ENCODE results near the gene NXNL1.
A peak's percentile ranks its signal among the peaks of the same experiment; 100 is the strongest.

Gene NXNL1

DNA sequence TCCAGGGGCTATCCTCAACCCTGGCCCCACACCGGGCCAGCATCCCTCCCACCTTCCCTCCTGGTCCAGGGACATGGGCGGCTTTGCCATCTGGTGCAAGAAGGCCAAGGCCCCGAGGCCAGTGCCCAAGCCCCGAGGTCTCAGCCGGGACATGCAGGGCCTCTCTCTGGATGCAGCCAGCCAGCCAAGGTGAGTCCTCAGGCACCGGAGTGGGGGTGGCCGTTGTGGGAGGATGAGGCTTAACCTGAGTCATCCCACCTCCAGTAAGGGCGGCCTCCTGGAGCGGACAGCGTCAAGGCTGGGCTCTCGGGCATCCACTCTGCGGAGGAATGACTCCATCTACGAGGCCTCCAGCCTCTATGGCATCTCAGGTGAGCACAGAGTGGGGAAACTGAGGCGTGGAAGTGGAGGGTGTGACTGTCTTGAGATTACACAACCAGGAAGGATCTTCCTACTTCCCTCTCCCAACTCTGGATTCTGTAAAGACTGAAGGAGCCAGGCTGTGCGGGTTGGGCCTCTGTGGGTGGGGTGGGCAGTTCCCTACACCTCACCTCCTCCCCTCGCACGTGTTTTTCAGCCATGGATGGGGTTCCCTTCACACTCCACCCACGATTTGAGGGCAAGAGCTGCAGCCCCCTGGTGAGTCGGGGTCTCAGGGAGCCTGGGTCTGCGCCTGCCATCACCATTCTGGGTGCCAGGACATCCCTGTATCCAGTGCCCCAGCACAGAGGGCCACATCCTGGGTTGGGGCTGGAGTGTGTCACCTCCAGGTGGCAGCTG is 37.1 kb downstream of the NXNL1 start:
- H3K27me3 Mint-ChIP-seq: no peaks in the 10 kb centered on the region
- peaks cover 17% of the 10 kb centered on the region for H3K4me1 Mint-ChIP-seq (ENCODE audit: low read depth)
- H3K9me3 Mint-ChIP-seq: no peaks in the 10 kb centered on the region
- no peaks in the 10 kb centered on the region for H3K36me3 Mint-ChIP-seq (ENCODE audit: low read depth)
- H3K4me3 Mint-ChIP-seq: no peak overlapping the region
- H3K27ac Mint-ChIP-seq: no peak overlapping the region

GRCh38 chr19:17421942-17422341 is 38.8 kb downstream of the NXNL1 start:
- H3K27ac Mint-ChIP-seq: no peak overlapping the region

DNA sequence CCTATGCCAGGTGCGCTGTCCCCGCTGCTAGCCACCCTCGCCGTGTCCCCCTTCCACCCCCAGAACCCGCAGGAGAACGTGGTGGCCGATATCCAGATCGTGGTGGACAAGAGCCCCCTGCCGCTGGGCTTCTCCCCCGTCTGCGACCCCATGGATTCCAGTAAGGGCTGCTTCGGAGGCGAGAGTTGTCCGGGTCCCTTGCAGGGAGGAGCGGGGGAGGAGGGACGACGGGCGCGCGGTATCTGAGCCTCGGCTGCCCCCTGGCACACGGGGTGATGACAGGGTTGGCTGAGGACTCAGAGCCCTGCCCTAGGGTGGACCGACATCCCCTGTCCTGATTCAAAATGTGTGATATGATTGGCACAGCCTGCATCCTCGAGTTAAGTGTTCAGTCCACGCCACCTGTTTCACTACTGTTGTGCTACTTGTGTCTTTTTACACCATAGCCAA is 40.2 kb downstream of the NXNL1 start:
- Mint-ChIP-seq H3K27me3 (no peaks in the 10 kb centered on the region), H3K27ac (peak overlapping the region; percentile 34), H3K36me3 (ENCODE audit: low read depth) (peaks cover 4% of the 10 kb centered on the region), H3K4me3 (peak overlapping the region; percentile 92), H3K9me3 (no peaks in the 10 kb centered on the region), H3K4me1 (ENCODE audit: low read depth) (peaks cover 18% of the 10 kb centered on the region)

More at GRCh38 chr19:17421942-17422341, 38.8 kb downstream of the NXNL1 start:
- H3K4me1 Mint-ChIP-seq (ENCODE audit: low read depth): peaks cover 18% of the 10 kb centered on the region
- no peaks in the 10 kb centered on the region for H3K27me3 Mint-ChIP-seq
- H3K4me3 Mint-ChIP-seq: no peak overlapping the region
- H3K9me3 Mint-ChIP-seq: no peaks in the 10 kb centered on the region
- H3K36me3 Mint-ChIP-seq (ENCODE audit: low read depth): no peaks in the 10 kb centered on the region

GRCh38 chr19:17419621-17420474 is 40.9 kb downstream of the NXNL1 start, which contains the start of gene MVB12A:
Gene MVB12A, plus strand, starts transcription at chr19:17420047. Its CDS starts 89 bp downstream, at chr19:17420136.
- H3K4me3 Mint-ChIP-seq: peak within 1 kb of the TSS; percentile 92
- H3K36me3 Mint-ChIP-seq (ENCODE audit: low read depth): peaks cover 10% of the 10 kb centered on the region
- H3K9me3 Mint-ChIP-seq: no peaks in the 10 kb centered on the region
- no peaks in the 10 kb centered on the region for H3K27me3 Mint-ChIP-seq
- peak within 1 kb of the TSS; percentile 90 for H3K27ac Mint-ChIP-seq
- peaks cover 18% of the 10 kb centered on the region for H3K4me1 Mint-ChIP-seq (ENCODE audit: low read depth)

DNA sequence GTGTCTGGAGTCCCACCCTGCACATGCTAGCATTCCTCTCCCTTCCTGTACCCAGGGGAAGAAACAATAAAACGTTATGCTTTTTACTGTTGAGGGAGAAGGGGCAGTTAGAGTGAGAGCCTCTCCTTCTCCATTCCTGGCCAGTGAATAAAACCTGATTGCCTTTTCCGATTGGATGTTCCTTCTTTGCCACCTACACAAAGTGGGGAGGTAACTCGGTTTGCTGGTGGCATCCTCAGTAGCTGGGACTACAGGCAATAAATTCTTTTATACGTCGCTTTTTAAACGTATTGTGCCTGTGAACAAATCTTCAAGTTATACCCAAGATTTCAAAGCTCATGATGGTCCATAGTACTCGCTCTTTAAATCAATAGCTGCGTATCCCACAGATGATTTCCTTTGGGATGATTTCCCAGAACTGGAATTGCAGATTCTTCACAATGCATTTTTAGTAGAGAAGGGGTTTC is 41.5 kb downstream of the NXNL1 start:
- no peaks in the 10 kb centered on the region for H3K9me3 Mint-ChIP-seq
- peak overlapping the region; percentile 92 for H3K4me3 Mint-ChIP-seq
- H3K27me3 Mint-ChIP-seq: no peaks in the 10 kb centered on the region
- peaks cover 18% of the 10 kb centered on the region for H3K4me1 Mint-ChIP-seq (ENCODE audit: low read depth)
- peak overlapping the region; percentile 90 for H3K27ac Mint-ChIP-seq
- H3K36me3 Mint-ChIP-seq (ENCODE audit: low read depth): peaks cover 10% of the 10 kb centered on the region

DNA sequence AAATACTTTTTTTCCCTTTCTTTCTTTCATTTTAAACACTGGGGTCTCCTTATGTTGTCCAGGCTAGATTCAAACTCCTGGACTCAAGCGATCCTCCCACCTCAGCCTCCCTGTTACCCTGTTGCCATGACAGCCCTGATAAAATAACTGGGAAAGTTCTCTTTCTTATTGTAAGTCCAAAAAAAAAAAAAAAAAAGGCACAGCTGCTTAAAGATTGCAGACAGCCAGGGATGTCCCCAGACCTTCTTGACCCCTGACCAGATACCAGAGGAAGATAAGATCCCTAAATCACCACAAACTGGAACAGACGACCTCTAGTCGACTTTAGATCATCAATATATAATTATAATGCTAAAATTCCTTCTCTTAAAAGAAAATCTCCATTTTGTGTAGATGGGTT is 42.0 kb downstream of the NXNL1 start:
- Mint-ChIP-seq H3K36me3 (ENCODE audit: low read depth) (peaks cover 10% of the 10 kb centered on the region), H3K27ac (peak overlapping the region; percentile 90), H3K27me3 (no peaks in the 10 kb centered on the region), H3K4me3 (peak overlapping the region; percentile 92), H3K4me1 (ENCODE audit: low read depth) (peaks cover 18% of the 10 kb centered on the region), H3K9me3 (no peaks in the 10 kb centered on the region)

GRCh38 chr19:17415121-17415520 is 45.6 kb downstream of the NXNL1 start:
- Mint-ChIP-seq H3K4me1 (ENCODE audit: low read depth) (peaks cover 20% of the 10 kb centered on the region), H3K9me3 (no peaks in the 10 kb centered on the region), H3K36me3 (ENCODE audit: low read depth) (peaks cover 17% of the 10 kb centered on the region), H3K27ac (peak overlapping the region; percentile 12), H3K4me3 (no peak overlapping the region), H3K27me3 (no peaks in the 10 kb centered on the region)

GRCh38 chr19:17414097-17414496 is 46.6 kb downstream of the NXNL1 start:
- Mint-ChIP-seq H3K4me3 (no peak overlapping the region), H3K9me3 (no peaks in the 10 kb centered on the region), H3K36me3 (ENCODE audit: low read depth) (peaks cover 17% of the 10 kb centered on the region), H3K27ac (no peak overlapping the region), H3K4me1 (ENCODE audit: low read depth) (peaks cover 14% of the 10 kb centered on the region), H3K27me3 (no peaks in the 10 kb centered on the region)

- Mint-ChIP-seq H3K4me3 (no peak overlapping the region), H3K27me3 (no peaks in the 10 kb centered on the region), H3K4me1 (ENCODE audit: low read depth) (peaks cover 18% of the 10 kb centered on the region), H3K36me3 (ENCODE audit: low read depth) (peaks cover 22% of the 10 kb centered on the region), H3K9me3 (no peaks in the 10 kb centered on the region), H3K27ac (no peak overlapping the region)
These were observed 48.9 kb downstream of the NXNL1 start for GRCh38 chr19:17411801-17412200.

DNA sequence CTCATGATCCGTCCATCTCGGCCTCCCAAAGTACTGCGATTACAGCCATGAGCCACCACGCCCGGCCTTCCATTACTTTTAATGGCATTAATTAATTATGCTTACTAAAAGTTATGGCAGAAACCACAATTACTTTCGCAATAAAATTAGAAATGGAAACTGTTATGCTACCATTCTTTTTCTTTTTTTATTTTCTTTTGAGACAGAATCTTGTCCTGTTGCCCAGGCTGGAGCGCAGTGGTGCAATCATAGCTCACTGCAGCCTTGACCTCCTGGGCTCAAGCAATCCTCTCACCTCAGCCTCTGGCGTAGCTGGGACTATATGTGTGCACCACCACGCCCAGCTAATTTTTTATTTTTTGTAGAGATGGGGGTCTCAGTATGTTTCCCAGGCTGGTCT is 50.7 kb downstream of the NXNL1 start:
- peaks cover 28% of the 10 kb centered on the region for H3K4me1 Mint-ChIP-seq (ENCODE audit: low read depth)
- peaks cover 13% of the 10 kb centered on the region for H3K36me3 Mint-ChIP-seq (ENCODE audit: low read depth)
- no peaks in the 10 kb centered on the region for H3K27me3 Mint-ChIP-seq
- no peak overlapping the region for H3K27ac Mint-ChIP-seq
- no peaks in the 10 kb centered on the region for H3K9me3 Mint-ChIP-seq
- no peak overlapping the region for H3K4me3 Mint-ChIP-seq

- Mint-ChIP-seq H3K27me3 (no peaks in the 10 kb centered on the region), H3K4me3 (peak overlapping the region; percentile 89), H3K9me3 (no peaks in the 10 kb centered on the region), H3K4me1 (ENCODE audit: low read depth) (peaks cover 23% of the 10 kb centered on the region), H3K27ac (peak overlapping the region; percentile 95), H3K36me3 (ENCODE audit: low read depth) (peaks cover 21% of the 10 kb centered on the region)
These were observed 53.9 kb downstream of the NXNL1 start for GRCh38 chr19:17406887-17407196.

DNA sequence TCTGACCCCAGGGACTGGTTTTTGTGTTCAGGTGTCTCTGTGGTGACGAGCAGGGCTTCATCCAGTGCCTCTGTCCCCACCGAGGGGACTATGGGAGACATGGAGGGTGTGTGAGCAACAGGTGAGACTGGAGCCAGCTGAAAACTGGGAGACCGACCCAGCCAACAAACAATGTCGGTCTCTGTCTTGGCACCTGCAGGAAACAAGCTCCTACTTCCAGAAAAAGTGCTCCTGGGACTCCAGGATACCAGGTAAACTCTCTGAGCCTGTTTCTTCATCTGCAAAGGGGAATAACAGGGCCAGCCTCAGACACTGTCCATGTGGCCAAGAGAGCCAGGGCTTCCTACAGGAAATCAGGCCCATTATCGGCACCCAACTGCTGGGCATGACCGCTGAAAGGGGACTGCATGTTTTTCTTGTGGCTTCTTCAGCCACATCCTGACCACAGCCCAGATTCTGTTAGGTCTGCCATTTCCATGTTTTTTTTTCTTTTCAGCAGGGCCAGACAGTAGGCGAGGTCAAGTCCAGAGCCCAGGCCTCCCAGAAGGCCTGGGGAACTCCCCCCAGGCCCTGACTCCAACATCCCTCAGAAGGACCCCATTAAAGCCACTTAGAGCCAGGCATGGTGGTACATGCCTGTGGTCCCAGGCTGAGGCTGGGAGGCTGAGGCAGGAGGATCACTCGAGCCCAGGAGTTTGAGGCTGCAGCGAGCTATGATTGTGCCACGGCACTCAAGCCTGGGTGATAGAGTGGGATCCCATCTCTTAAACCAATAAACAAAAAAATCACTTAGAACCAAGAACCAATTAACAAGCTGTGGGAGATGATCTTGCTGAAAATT is 54.5 kb downstream of the NXNL1 start:
- H3K9me3 Mint-ChIP-seq: no peaks in the 10 kb centered on the region
- peak overlapping the region; percentile 89 for H3K4me3 Mint-ChIP-seq
- H3K4me1 Mint-ChIP-seq (ENCODE audit: low read depth): peaks cover 26% of the 10 kb centered on the region
- H3K36me3 Mint-ChIP-seq (ENCODE audit: low read depth): peaks cover 26% of the 10 kb centered on the region
- no peaks in the 10 kb centered on the region for H3K27me3 Mint-ChIP-seq
- peak overlapping the region; percentile 95 for H3K27ac Mint-ChIP-seq
